Measurements from ENCODE around the gene KNOP1.

- TF ChIP-seq CTCF (conservative IDR thresholded peaks at IDR 0.05; ENCODE audit: low read length) (no peak), EZH2phosphoT487 (IDR thresholded peaks at IDR 0.05; ENCODE audit: borderline replicate concordance, low read depth, low read length) (no peak)
Measured at GRCh38 chr16:19701091-19701490, 16.9 kb downstream of the KNOP1 start.

Measured in OCI-LY7 (cell line).